Natural killer cell (primary cell): ENCODE measurements around the gene SLC16A9. TPM values are rescaled to one million over a fixed set of nuclear protein-coding genes. Genes with fewer than 3 reads are reported as not detected.

Source experiments
- ATAC-seq, 3 donors: fragments of 150-1000 bp in 2 of 3; fragments of 200-7000 bp in 1 of 3; cut with Tn5 transposase; 1 replicate in 1 of 3; 2 replicates in 2 of 3; pipeline ENCODE4 v1.10.0; 2021; ENCODE audit warnings: mild to moderate bottlenecking in 2 of 3, moderate library complexity in 2 of 3
- DNase-seq, 2 donors: peaks; one replicate each; pipeline versions ENCODE4 v3.0.0 to v3.0.0-alpha.2; 2013 to 2021; ENCODE audit warnings: mixed read lengths in 1 of 2
- H3K27ac ChIP-seq: one replicate; pipeline ENCODE4 v1.5.1; 2013; ENCODE audit warnings: mild to moderate bottlenecking, low read length
- H3K27me3 ChIP-seq: one replicate; pipeline ENCODE4 v1.6.1; 2013; ENCODE audit warnings: low read length; ENCODE audit not compliant: control insufficient read depth, insufficient read depth
- H3K36me3 ChIP-seq: one replicate; pipeline ENCODE4 v1.6.1; 2013; ENCODE audit warnings: low read length; ENCODE audit not compliant: control insufficient read depth, insufficient read depth
- H3K4me1 ChIP-seq: one replicate; pipeline ENCODE4 v1.6.1; 2013; ENCODE audit warnings: low read length; ENCODE audit not compliant: control insufficient read depth, insufficient read depth
- H3K4me3 ChIP-seq: one replicate; pipeline ENCODE4 v1.5.1; 2013; ENCODE audit warnings: low read length
- H3K9me3 ChIP-seq: one replicate; pipeline ENCODE4 v1.6.1; 2013; ENCODE audit warnings: low read length; ENCODE audit not compliant: control insufficient read depth, insufficient read depth
- H3K27ac Mint-ChIP-seq, 2 donors: one replicate each; pipeline ENCODE4 v1.8.0; 2022; ENCODE audit warnings: mild to moderate bottlenecking in 2 of 2, mixed read lengths in 2 of 2, moderate library complexity in 1 of 2
- H3K27me3 Mint-ChIP-seq, 2 donors: one replicate each; pipeline ENCODE4 v1.8.0; 2022; ENCODE audit warnings: low read depth in 2 of 2, mixed read lengths in 2 of 2
- H3K36me3 Mint-ChIP-seq: one replicate; pipeline ENCODE4 v1.8.0; 2022; ENCODE audit warnings: mixed read lengths
- H3K4me1 Mint-ChIP-seq, 2 donors: one replicate each; pipeline ENCODE4 v1.8.0; 2022; ENCODE audit warnings: mixed read lengths in 2 of 2
- H3K4me3 Mint-ChIP-seq: one replicate; pipeline ENCODE4 v1.8.0; 2022; ENCODE audit warnings: mild to moderate bottlenecking, moderate library complexity, mixed read lengths
- H3K9me3 Mint-ChIP-seq, 2 donors: one replicate each; pipeline ENCODE4 v1.8.0; 2022; ENCODE audit warnings: mixed read lengths in 2 of 2
- WGBS: methylation state at CpG from one replicate; pipeline ENCODE4 v1.1.7; 2013; ENCODE audit warnings: missing lambda C conversion rate; ENCODE audit not compliant: insufficient coverage; 5-methylcytosine and 5-hydroxymethylcytosine counted together
- intact Hi-C: fragments of 100-400 bp; cut with micrococcal nuclease; formaldehyde crosslinking; loops from one replicate; pipeline ENCODE4 v1.14.2; 2022
- total RNA-seq, 4 donors: library from RNA; stranded (reverse); fragments of 120-200 nt in 1 of 4; gene quantifications; one replicate each; pipeline versions ENCODE4 v1.2.3 to v1.2.4, GENCODE V29; 2013 to 2022
- TF ChIP-seq, protein P1 (sequence below): fragments of 200-600 bp; IDR thresholded peaks from one replicate; pipeline ENCODE4 v1.8.0; 2022; ENCODE audit warnings: antibody characterized with exemption

Gene SLC16A9
- total RNA-seq, 3 donors from 2014 or later (not counting 1 experiment from before 2014, with no cell fraction given): not detected

DNA sequence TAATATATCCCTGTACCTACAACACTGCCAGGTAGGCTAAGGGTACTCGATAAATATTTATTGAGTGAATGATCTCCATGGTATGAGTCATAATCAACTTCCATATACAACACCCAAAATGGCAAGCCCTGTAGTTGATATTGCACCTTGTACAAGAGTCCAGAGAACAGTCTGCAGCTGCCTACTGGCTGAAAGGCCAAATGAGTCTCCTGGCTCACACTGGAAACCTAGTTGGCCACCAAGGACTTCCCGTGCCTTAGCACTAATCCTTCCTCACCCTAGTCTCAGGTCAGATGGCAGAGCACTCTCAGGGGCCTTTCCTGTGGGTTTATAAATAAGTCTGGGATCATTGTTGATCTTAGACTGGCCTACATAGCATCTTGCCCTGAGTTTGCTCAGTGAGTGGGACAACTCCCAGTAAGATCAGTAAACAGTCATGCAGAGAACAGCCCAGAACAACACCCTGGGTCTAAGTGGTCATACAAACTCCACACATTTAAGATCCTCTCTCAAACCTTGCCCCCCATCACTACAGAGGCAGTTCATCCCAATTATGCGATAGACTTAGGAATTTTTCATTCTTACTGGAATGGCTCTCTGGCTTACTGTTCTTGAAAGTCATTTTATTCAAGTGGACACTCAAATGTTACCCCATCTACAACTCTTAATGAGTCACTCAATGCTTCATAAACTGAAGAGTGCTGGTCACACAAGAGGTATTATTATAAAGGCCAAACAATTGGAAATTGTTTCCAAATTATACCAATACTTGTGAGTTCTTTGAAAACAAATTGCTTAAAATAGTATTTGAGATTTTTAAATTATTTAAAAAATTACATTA lies 14.7 kb upstream of the SLC16A9 start:
- Histone ChIP-seq H3K9me3 (no peaks in the 10 kb centered on the region), H3K36me3 (no peaks in the 10 kb centered on the region), H3K4me1 (no peaks in the 10 kb centered on the region), H3K27me3 (no peaks in the 10 kb centered on the region), H3K27ac (no peak overlapping the region), H3K4me3 (no peak overlapping the region)
- TF ChIP-seq, protein P1, sequence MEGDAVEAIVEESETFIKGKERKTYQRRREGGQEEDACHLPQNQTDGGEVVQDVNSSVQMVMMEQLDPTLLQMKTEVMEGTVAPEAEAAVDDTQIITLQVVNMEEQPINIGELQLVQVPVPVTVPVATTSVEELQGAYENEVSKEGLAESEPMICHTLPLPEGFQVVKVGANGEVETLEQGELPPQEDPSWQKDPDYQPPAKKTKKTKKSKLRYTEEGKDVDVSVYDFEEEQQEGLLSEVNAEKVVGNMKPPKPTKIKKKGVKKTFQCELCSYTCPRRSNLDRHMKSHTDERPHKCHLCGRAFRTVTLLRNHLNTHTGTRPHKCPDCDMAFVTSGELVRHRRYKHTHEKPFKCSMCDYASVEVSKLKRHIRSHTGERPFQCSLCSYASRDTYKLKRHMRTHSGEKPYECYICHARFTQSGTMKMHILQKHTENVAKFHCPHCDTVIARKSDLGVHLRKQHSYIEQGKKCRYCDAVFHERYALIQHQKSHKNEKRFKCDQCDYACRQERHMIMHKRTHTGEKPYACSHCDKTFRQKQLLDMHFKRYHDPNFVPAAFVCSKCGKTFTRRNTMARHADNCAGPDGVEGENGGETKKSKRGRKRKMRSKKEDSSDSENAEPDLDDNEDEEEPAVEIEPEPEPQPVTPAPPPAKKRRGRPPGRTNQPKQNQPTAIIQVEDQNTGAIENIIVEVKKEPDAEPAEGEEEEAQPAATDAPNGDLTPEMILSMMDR: no peak
- peaks cover 0 to 2% of the 10 kb centered on the region in 2 donors for H3K9me3 Mint-ChIP-seq
- no peak overlapping the region for H3K4me3 Mint-ChIP-seq
- no peaks in the 10 kb centered on the region for H3K27me3 Mint-ChIP-seq
- no peak for ATAC-seq
- intact Hi-C loops: no loop called here
- H3K4me1 Mint-ChIP-seq: no peaks in the 10 kb centered on the region
- no peaks in the 10 kb centered on the region for H3K36me3 Mint-ChIP-seq
- WGBS: 86% methylated on average over 2 of the region's 3 CpGs
- no peak overlapping the region for H3K27ac Mint-ChIP-seq
- no peak for DNase-seq

DNA sequence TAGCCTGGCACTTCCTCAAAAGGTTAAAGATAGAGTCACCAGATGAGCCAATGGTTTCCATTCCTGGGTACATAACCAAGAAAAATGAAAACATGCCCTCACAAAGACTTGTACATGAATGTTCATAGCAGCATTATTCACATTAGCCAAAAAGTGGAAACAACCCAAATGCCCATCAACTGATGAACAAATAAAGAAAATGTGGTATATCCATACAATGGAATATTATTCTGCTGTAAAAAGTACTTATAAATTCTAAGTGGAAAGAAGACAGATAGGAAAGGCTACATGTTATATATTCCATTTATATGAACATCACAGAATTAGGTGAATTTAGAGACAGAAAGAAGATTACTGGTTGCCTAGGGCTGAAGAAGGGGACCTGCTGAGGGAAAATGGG lies 10.7 kb upstream of the SLC16A9 start:
- Histone ChIP-seq H3K36me3 (no peaks in the 10 kb centered on the region), H3K9me3 (no peaks in the 10 kb centered on the region), H3K4me3 (no peak overlapping the region), H3K27me3 (no peaks in the 10 kb centered on the region), H3K4me1 (no peaks in the 10 kb centered on the region), H3K27ac (no peak overlapping the region)
- TF ChIP-seq, protein P1: no peak
- DNase-seq (no peak), ATAC-seq (no peak)
- Mint-ChIP-seq H3K4me1 (no peaks in the 10 kb centered on the region), H3K36me3 (no peaks in the 10 kb centered on the region), H3K27ac (no peak overlapping the region), H3K27me3 (peaks cover 0 to 4% of the 10 kb centered on the region in 2 donors), H3K4me3 (no peak overlapping the region), H3K9me3 (peaks cover 0 to 2% of the 10 kb centered on the region in 2 donors)
- intact Hi-C loops: no loop called here

- ATAC-seq (no peak), DNase-seq (no peak)
- Mint-ChIP-seq H3K27me3 (peaks cover 4 to 5% of the 10 kb centered on the region in 2 donors), H3K36me3 (no peaks in the 10 kb centered on the region), H3K4me3 (no peak overlapping the region), H3K4me1 (no peaks in the 10 kb centered on the region), H3K9me3 (peaks cover 0 to 2% of the 10 kb centered on the region in 2 donors), H3K27ac (no peak overlapping the region)
- Histone ChIP-seq H3K9me3 (no peaks in the 10 kb centered on the region), H3K4me3 (no peak overlapping the region), H3K36me3 (no peaks in the 10 kb centered on the region), H3K4me1 (no peaks in the 10 kb centered on the region), H3K27me3 (no peaks in the 10 kb centered on the region), H3K27ac (no peak overlapping the region)
- 100% methylated on average over 1 of the region's 2 CpGs for WGBS
- TF ChIP-seq, protein P1: no peak
- intact Hi-C loops: no loop called here
These were observed 9.7 kb upstream of the SLC16A9 start for GRCh38 chr10:59719374-59719773.

- no peaks in the 10 kb centered on the region for H3K9me3 ChIP-seq
- intact Hi-C loops: no loop called here
- ATAC-seq (no peak), DNase-seq (no peak)
- H3K4me1 ChIP-seq: no peaks in the 10 kb centered on the region
- H3K27me3 ChIP-seq: no peaks in the 10 kb centered on the region
- H3K4me3 Mint-ChIP-seq: no peak overlapping the region
- H3K27me3 Mint-ChIP-seq: peaks cover 7 to 12% of the 10 kb centered on the region in 2 donors
- 90% methylated on average over 2 of the region's 2 CpGs for WGBS
- no peak overlapping the region for H3K27ac ChIP-seq
- peaks cover 0 to 2% of the 10 kb centered on the region in 2 donors for H3K9me3 Mint-ChIP-seq
- no peaks in the 10 kb centered on the region for H3K36me3 ChIP-seq
- no peak overlapping the region for H3K27ac Mint-ChIP-seq
- no peaks in the 10 kb centered on the region for H3K36me3 Mint-ChIP-seq
- no peaks in the 10 kb centered on the region for H3K4me1 Mint-ChIP-seq
- TF ChIP-seq, protein P1: no peak
- H3K4me3 ChIP-seq: no peak overlapping the region
These were observed 8.6 kb upstream of the SLC16A9 start for GRCh38 chr10:59718257-59718656.
